Psoas muscle (tissue), 8 donors: Measurements from ENCODE around the gene CABP2. TPM values are rescaled to one million over a fixed set of nuclear protein-coding genes. Genes with fewer than 3 reads are reported as not detected.

ENCODE experiments used
- ATAC-seq, 4 donors: fragments of 200-7000 bp; cut with Tn5 transposase; one replicate each; pipeline ENCODE4 v1.9.1; 2020; ENCODE audit warnings: moderate library complexity in 3 of 4, mild to moderate bottlenecking in 2 of 4
- DNase-seq, 2 donors: peaks; one replicate each; pipeline ENCODE4 v3.0.0-alpha.2; 2020
- H3K27ac ChIP-seq: fragments of 200-600 bp; one replicate; pipeline ENCODE4 v1.8.0; 2022
- H3K27me3 ChIP-seq, 3 donors: fragments of 200-600 bp in 1 of 3; one replicate each; pipeline versions ENCODE4 v1.6.1 to v1.8.0; 2013 to 2022; ENCODE audit warnings: low read length in 2 of 3, mild to moderate bottlenecking in 2 of 3, moderate library complexity in 1 of 3; ENCODE audit not compliant: insufficient read depth in 3 of 3
- H3K36me3 ChIP-seq, 2 donors: fragments of 200-600 bp in 1 of 2; one replicate each; pipeline versions ENCODE4 v1.6.1 to v1.8.0; 2013 to 2022; ENCODE audit warnings: low read depth in 1 of 2, mild to moderate bottlenecking in 1 of 2, moderate library complexity in 1 of 2; ENCODE audit not compliant: insufficient read depth in 1 of 2
- H3K4me1 ChIP-seq: fragments of 200-600 bp; one replicate; pipeline ENCODE4 v1.8.0; 2022
- H3K4me3 ChIP-seq: fragments of 200-600 bp; one replicate; pipeline ENCODE4 v1.8.0; 2022; ENCODE audit warnings: mild to moderate bottlenecking
- H3K9me3 ChIP-seq: fragments of 200-600 bp; one replicate; pipeline ENCODE4 v1.8.0; 2022
- WGBS, 3 donors: extraction: QIAGEN DNeasy Blood & Tissue Kit; methylation state at CpG; one replicate each; pipeline versions ENCODE4 v1.1.6 to v1.1.7; 2013; 5-methylcytosine and 5-hydroxymethylcytosine counted together
- intact Hi-C, 2 donors: fragments of 100-400 bp; cut with DNase I; formaldehyde crosslinking; loops; one replicate each; pipeline versions ENCODE4 v1.11.0 to v1.14.2; 2022
- polyA plus RNA-seq, 3 donors: library from polyadenylated mRNA; stranded (reverse); fragments of 200-250 nt; gene quantifications; one replicate each; pipeline ENCODE4 v1.2.3, GENCODE V29; 2013
- total RNA-seq, 4 donors: library from RNA; stranded (reverse); fragmentation: NEBNext Ultra II Directional in 2 of 4; extraction: Animal tissue kit (Norgen Biotek cat#: 25700) in 2 of 4; gene quantifications; one replicate each; pipeline versions ENCODE4 v1.2.1 to v1.2.4, GENCODE V29; 2021 to 2023
- TF ChIP-seq, protein P1 (sequence below): fragments of 200-600 bp; IDR thresholded peaks from one replicate; pipeline ENCODE4 v1.8.0; 2022; ENCODE audit warnings: antibody characterized with exemption
- donor health status: healthy with polysubstance abuse.
- donor health status: DM: no; HTN: no; CAD: no; lungs with moderate emphysema.
- donor health status: Bipolar disorder and iron deficiency.
- donor health status: healthy.
- donor health status: DM: yes; HTN: yes; CAD: no.
- donor health status: DM: no; HTN: no; CAD: no.
- donor health status: DM: no; HTN: no; CAD: no.
- donor health status: DM: yes; HTN: yes; CAD: no.

The CABP2 gene
- total and polyA plus RNA-seq, 7 donors: not detected

GRCh38 chr11:67498544-67498972 lies 24.7 kb downstream of the CABP2 start:
- TF ChIP-seq, protein P1, sequence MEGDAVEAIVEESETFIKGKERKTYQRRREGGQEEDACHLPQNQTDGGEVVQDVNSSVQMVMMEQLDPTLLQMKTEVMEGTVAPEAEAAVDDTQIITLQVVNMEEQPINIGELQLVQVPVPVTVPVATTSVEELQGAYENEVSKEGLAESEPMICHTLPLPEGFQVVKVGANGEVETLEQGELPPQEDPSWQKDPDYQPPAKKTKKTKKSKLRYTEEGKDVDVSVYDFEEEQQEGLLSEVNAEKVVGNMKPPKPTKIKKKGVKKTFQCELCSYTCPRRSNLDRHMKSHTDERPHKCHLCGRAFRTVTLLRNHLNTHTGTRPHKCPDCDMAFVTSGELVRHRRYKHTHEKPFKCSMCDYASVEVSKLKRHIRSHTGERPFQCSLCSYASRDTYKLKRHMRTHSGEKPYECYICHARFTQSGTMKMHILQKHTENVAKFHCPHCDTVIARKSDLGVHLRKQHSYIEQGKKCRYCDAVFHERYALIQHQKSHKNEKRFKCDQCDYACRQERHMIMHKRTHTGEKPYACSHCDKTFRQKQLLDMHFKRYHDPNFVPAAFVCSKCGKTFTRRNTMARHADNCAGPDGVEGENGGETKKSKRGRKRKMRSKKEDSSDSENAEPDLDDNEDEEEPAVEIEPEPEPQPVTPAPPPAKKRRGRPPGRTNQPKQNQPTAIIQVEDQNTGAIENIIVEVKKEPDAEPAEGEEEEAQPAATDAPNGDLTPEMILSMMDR: no peak
- Histone ChIP-seq H3K4me1 (no peaks in the 10 kb centered on the region), H3K4me3 (no peak overlapping the region), H3K27ac (peak overlapping the region; percentile 41), H3K36me3 (no peaks in the 10 kb centered on the region), H3K27me3 (no peaks in the 10 kb centered on the region), H3K9me3 (no peaks in the 10 kb centered on the region)
- WGBS, 3 donors: 75 to 87% (median 79%) methylated on average over 20 to 21 of the region's 21 CpGs
- ATAC-seq: peak in 1 of 4 donors; percentile 35
- intact Hi-C loops: no loop called here
- peak in 1 of 2 donors; percentile 70 for DNase-seq

DNA sequence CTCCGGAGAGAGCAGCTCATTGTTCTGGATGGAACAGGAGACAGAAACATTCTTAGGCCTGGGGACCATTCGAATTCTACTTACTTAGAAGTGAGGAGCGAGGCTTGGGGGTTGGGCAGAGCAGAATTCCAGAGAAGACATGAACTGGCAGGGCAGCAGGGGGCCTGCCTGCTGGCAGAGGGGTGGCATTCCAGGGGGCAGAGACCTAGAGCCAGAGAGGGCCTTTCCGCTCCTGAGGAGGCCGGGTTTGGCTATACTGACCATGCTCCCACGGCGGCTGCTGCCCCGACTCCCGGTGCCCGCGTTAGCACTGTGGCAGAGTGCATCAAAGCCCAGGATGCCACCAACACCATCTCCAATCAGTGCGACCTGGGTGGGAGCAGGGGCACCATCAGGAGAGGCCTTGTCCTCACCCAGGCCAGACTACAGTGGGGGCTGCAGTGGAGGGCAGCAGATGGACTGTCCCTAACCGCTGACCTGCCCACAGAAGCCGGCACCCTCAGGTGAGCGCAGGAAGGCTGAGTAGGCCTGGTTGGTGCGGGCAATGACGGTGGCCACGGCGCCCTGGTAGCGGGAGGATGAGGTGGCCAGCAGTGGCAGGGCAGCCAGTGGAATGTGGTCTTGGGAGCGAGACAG lies 25.5 kb downstream of the CABP2 start:
- DNase-seq (no peak), ATAC-seq (no peak)
- Histone ChIP-seq H3K36me3 (no peaks in the 10 kb centered on the region), H3K9me3 (no peaks in the 10 kb centered on the region), H3K4me3 (no peak overlapping the region), H3K4me1 (no peaks in the 10 kb centered on the region), H3K27me3 (no peaks in the 10 kb centered on the region), H3K27ac (peak overlapping the region; percentile 41)
- 91 to 92% (median 92%) methylated on average over 21 of the region's 21 CpGs for WGBS, 3 donors
- intact Hi-C loops: no loop called here
- TF ChIP-seq, protein P1: no peak

DNA sequence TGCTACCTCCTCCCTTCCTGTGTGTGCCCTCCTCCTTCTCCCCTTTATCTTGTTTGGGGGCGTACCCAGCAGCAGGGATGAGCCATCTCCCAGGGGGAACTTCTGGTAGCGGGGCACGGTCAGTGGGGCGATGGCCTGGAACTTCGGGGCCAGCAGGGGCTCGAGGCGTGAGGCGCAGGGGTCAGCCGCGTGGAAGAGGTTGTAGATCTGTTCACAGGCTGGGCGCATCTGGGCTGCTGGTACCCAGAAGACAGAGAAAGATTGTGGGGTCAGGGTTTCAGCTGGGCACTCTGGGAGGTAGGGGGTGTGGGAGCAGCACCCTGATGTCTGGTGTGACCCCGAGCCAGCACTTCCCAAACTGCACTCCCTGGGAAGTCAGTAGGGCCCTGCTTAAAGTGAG lies 27.1 kb downstream of the CABP2 start:
- no peaks in the 10 kb centered on the region for H3K9me3 ChIP-seq
- no peaks in the 10 kb centered on the region for H3K4me1 ChIP-seq
- intact Hi-C loops: no loop called here
- H3K36me3 ChIP-seq: peaks cover 0 to 7% of the 10 kb centered on the region in 2 donors
- H3K27me3 ChIP-seq: no peaks in the 10 kb centered on the region
- H3K4me3 ChIP-seq: no peak overlapping the region
- DNase-seq: no peak
- no peak overlapping the region for H3K27ac ChIP-seq
- TF ChIP-seq, protein P1: no peak
- 91 to 94% (median 92%) methylated on average over 12 of the region's 12 CpGs for WGBS, 3 donors
- no peak for ATAC-seq

- intact Hi-C loops: no loop called here
- ATAC-seq (no peak), DNase-seq (no peak)
- TF ChIP-seq, protein P1: no peak
- Histone ChIP-seq H3K9me3 (no peaks in the 10 kb centered on the region), H3K27me3 (no peaks in the 10 kb centered on the region), H3K4me1 (no peaks in the 10 kb centered on the region), H3K27ac (no peak overlapping the region), H3K36me3 (peaks cover 0 to 14% of the 10 kb centered on the region in 2 donors), H3K4me3 (no peak overlapping the region)
- WGBS, 3 donors: 89 to 93% (median 90%) methylated on average over 15 to 16 of the region's 16 CpGs
Measured at GRCh38 chr11:67495234-67496005, 27.8 kb downstream of the CABP2 start.
